Mucosa of descending colon (tissue), 3 donors: ENCODE measurements around the gene INCA1. TPM values are rescaled to one million over a fixed set of nuclear protein-coding genes. Genes with fewer than 3 reads are reported as not detected.
A peak's percentile ranks its signal among the peaks of the same experiment; 100 is the strongest.

Experiments used
- ATAC-seq: fragments of 200-7000 bp; cut with Tn5 transposase; one replicate; pipeline ENCODE4 v1.9.1; 2020; ENCODE audit warnings: mild to moderate bottlenecking, moderate library complexity
- DNase-seq, 3 donors: peaks; one replicate each; pipeline ENCODE4 v3.0.0-alpha.2; 2020
- H3K36me3 ChIP-seq: fragments of 200-600 bp; one replicate; pipeline ENCODE4 v1.8.0; 2021; ENCODE audit warnings: low read depth, mild to moderate bottlenecking
- H3K4me1 ChIP-seq: fragments of 200-600 bp; one replicate; pipeline ENCODE4 v1.8.0; 2021; ENCODE audit warnings: low read depth, mild to moderate bottlenecking
- H3K4me3 ChIP-seq: fragments of 200-600 bp; one replicate; pipeline ENCODE4 v1.8.0; 2021; ENCODE audit warnings: mild to moderate bottlenecking
- H3K9me3 ChIP-seq: fragments of 200-600 bp; one replicate; pipeline ENCODE4 v1.8.0; 2021; ENCODE audit warnings: mild to moderate bottlenecking
- CTCF ChIP-seq: fragments of 200-600 bp; IDR thresholded peaks from one replicate; pipeline ENCODE4 v1.8.0; 2022; ENCODE audit warnings: antibody characterized with exemption, mild to moderate bottlenecking
- intact Hi-C, 2 donors: fragments of 100-400 bp; cut with DNase I in 1 of 2; cut with micrococcal nuclease in 1 of 2; formaldehyde crosslinking; loops; one replicate each; pipeline versions ENCODE4 v1.11.0 to v1.11.1; 2022; cut with DNase I, micrococcal nuclease
- total RNA-seq, 3 donors: library from RNA; stranded (reverse); fragmentation: NEBNext Ultra II Directional in 2 of 3; extraction: Animal tissue kit (Norgen Biotek cat#: 25700) in 2 of 3; gene quantifications; one replicate each; pipeline versions ENCODE4 v1.2.1 to v1.2.4, GENCODE V29; 2021 to 2023
- donor health status: DM: no; HTN: no; CAD: no; lungs with moderate emphysema.
- donor health status: DM: no; HTN: no; CAD: no.
- donor health status: DM: no; HTN: yes; CAD: no.

INCA1 gene
- total RNA-seq, 3 donors from 2014 or later: 1.8 to 4.5 (median 3.5) TPM

GRCh38 chr17:4969047-4969550, 28.2 kb downstream of the INCA1 start:
- H3K4me3 ChIP-seq: no peak overlapping the region
- no peak for TF ChIP-seq CTCF
- DNase-seq (peak in 1 of 3 donors; percentile 63), ATAC-seq (no peak)
- no peaks in the 10 kb centered on the region for H3K9me3 ChIP-seq
- intact Hi-C loops: no loop called here
- peaks cover 8% of the 10 kb centered on the region for H3K36me3 ChIP-seq
- peaks cover 8% of the 10 kb centered on the region for H3K4me1 ChIP-seq

- no peak for TF ChIP-seq CTCF
- H3K36me3 ChIP-seq: peaks cover 5% of the 10 kb centered on the region
- intact Hi-C loops: no loop called here
- ATAC-seq: no peak
- peaks cover 8% of the 10 kb centered on the region for H3K4me1 ChIP-seq
- peak in 1 of 3 donors; percentile 72 for DNase-seq
- H3K9me3 ChIP-seq: no peaks in the 10 kb centered on the region
- no peak overlapping the region for H3K4me3 ChIP-seq
These were observed 28.8 kb downstream of the INCA1 start for GRCh38 chr17:4968486-4969046.

GRCh38 chr17:4967539-4968485, 29.5 kb downstream of the INCA1 start, which contains the start of gene SPAG7:
Gene SPAG7 (minus strand): TSS chr17:4967817. CDS start chr17:4967804, 13 bp downstream.
- Histone ChIP-seq H3K9me3 (no peaks in the 10 kb centered on the region), H3K4me3 (peak within 1 kb of the TSS; percentile 37), H3K4me1 (peaks cover 8% of the 10 kb centered on the region), H3K36me3 (peaks cover 5% of the 10 kb centered on the region)
- DNase-seq (peak; percentile 95 to 97 (median 97)), ATAC-seq (peak; percentile 87)
- no peak for TF ChIP-seq CTCF
- intact Hi-C loops: no loop called here

- Histone ChIP-seq H3K4me1 (peaks cover 8% of the 10 kb centered on the region), H3K36me3 (peaks cover 5% of the 10 kb centered on the region), H3K9me3 (no peaks in the 10 kb centered on the region), H3K4me3 (peak overlapping the region; percentile 37)
- TF ChIP-seq CTCF: no peak
- peak; percentile 88 for ATAC-seq
- intact Hi-C loops: no loop called here
- DNase-seq: peak; percentile 96 to 99 (median 96)
These were observed 30.3 kb downstream of the INCA1 start for GRCh38 chr17:4966844-4967538.

GRCh38 chr17:4965311-4965986, 31.9 kb downstream of the INCA1 start:
- peaks cover 8% of the 10 kb centered on the region for H3K4me1 ChIP-seq
- intact Hi-C loops: no loop called here
- H3K9me3 ChIP-seq: no peaks in the 10 kb centered on the region
- no peak for TF ChIP-seq CTCF
- no peak for ATAC-seq
- H3K36me3 ChIP-seq: peaks cover 5% of the 10 kb centered on the region
- H3K4me3 ChIP-seq: no peak overlapping the region
- DNase-seq: no peak
